K562 (cell line): ENCODE results near the gene TSEN34. TPM values are rescaled to one million over a fixed set of nuclear protein-coding genes. Genes with fewer than 3 reads are reported as not detected.

Source experiments
- BCOR ChIP-seq: fragments of 450-650 bp; IDR thresholded peaks from 2 replicates; pipeline ENCODE4 v1.6.1; 2016
- DEAF1 ChIP-seq: fragments of 450-650 bp; formaldehyde crosslinking; IDR thresholded peaks from 2 replicates; pipeline ENCODE4 v1.4.0; 2020; ENCODE audit warnings: mild to moderate bottlenecking, moderate library complexity
- ELF1 ChIP-seq: fragments of 200-800 bp; sonication (Bioruptor generic); IDR thresholded peaks from 2 replicates; pipeline ENCODE4 v1.6.1; 2016; ENCODE audit warnings: missing genetic modification characterization, missing compliant biosample characterization
- FOXK2 ChIP-seq, 2 experiments: fragments of 450-650 bp; IDR thresholded peaks in 1 of 2; conservative IDR thresholded peaks in 1 of 2; 2 replicates each; pipeline ENCODE4 v1.6.1; 2016; ENCODE audit warnings: low read depth in 2 of 2, mild to moderate bottlenecking in 1 of 2
- GATA2 ChIP-seq: sonication (generic); formaldehyde crosslinking; IDR thresholded peaks from 2 replicates; pipeline ENCODE4 v1.4.0; 2020; ENCODE audit warnings: mild to moderate bottlenecking, missing genetic modification reagents
- MTA3 ChIP-seq: fragments of 450-650 bp; formaldehyde crosslinking; IDR thresholded peaks from 2 replicates; pipeline ENCODE4 v1.6.1; 2017; ENCODE audit warnings: mild to moderate bottlenecking, borderline replicate concordance
- NFIC ChIP-seq: fragments of 450-650 bp; IDR thresholded peaks from 2 replicates; pipeline ENCODE4 v1.6.1; 2017; ENCODE audit warnings: mild to moderate bottlenecking, inconsistent platforms
- RAD51 ChIP-seq: fragments of 450-650 bp; IDR thresholded peaks from 2 replicates; pipeline ENCODE4 v1.7.1; 2016; ENCODE audit warnings: low read depth, mild to moderate bottlenecking, borderline replicate concordance
- RHOXF2B ChIP-seq: fragments of 250-450 bp; sonication (Bioruptor Pico); conservative IDR thresholded peaks from 2 replicates; pipeline ENCODE4 v1.5.1; 2021
- SMAD1 ChIP-seq: fragments of 150-350 bp; IDR thresholded peaks from 2 replicates; pipeline ENCODE4 v1.6.1; 2014; ENCODE audit warnings: low read length, low read depth; ENCODE audit not compliant: partially characterized antibody
- SP1 ChIP-seq: sonication (generic); formaldehyde crosslinking; IDR thresholded peaks from 2 replicates; pipeline ENCODE4 v1.8.1; 2022; ENCODE audit warnings: mild to moderate bottlenecking, missing genetic modification reagents
- SP2 ChIP-seq: IDR thresholded peaks from 2 replicates; pipeline ENCODE4 v1.6.1; 2011; ENCODE audit warnings: mild to moderate bottlenecking, low read depth, low read length, moderate library complexity; ENCODE audit not compliant: poor library complexity, severe bottlenecking; ENCODE audit errors: extremely low read depth
- SUPT5H ChIP-seq: fragments of 450-650 bp; IDR thresholded peaks from 2 replicates; pipeline ENCODE4 v1.6.1; 2016
- TAF1 ChIP-seq: IDR thresholded peaks from 2 replicates; pipeline ENCODE4 v1.6.1; 2011; ENCODE audit warnings: mild to moderate bottlenecking, low read length, moderate library complexity; ENCODE audit not compliant: insufficient read depth, control insufficient read depth, severe bottlenecking; ENCODE audit errors: extremely low read depth
- TAF7 ChIP-seq: fragments of 450-650 bp; IDR thresholded peaks from 2 replicates; pipeline ENCODE4 v1.6.1; 2016; ENCODE audit warnings: missing genetic modification characterization, missing compliant biosample characterization
- USF1 ChIP-seq: sonication (generic); formaldehyde crosslinking; IDR thresholded peaks from 2 replicates; pipeline ENCODE4 v1.9.0; 2022; ENCODE audit warnings: mild to moderate bottlenecking, missing genetic modification reagents
- ZNF253 ChIP-seq: fragments of 250-450 bp; sonication (Bioruptor Pico); conservative IDR thresholded peaks from 2 replicates; pipeline ENCODE4 v1.6.1; 2021; ENCODE audit warnings: mild to moderate bottlenecking
- ZNF407 ChIP-seq: fragments of 450-650 bp; IDR thresholded peaks from 2 replicates; pipeline ENCODE4 v1.6.1; 2016; ENCODE audit warnings: low read depth
- polyA plus RNA-seq, 8 experiments: library from polyadenylated mRNA; depleted of rRNA in 4 of 8; stranded (reverse) in 5 of 8; unstranded in 3 of 8; fragments of >200 nt; fragmentation: Nextera tagmentation in 2 of 8; fragmentation: Illumina TruSeq in 1 of 8; extraction: Ambion mirVana in 2 of 8; extraction: Trizol in 1 of 8; gene quantifications; 2 replicates each; pipeline versions ENCODE4 v1.2.1 to v1.2.3, GENCODE V29; 2011 to 2014; ENCODE audit warnings: inconsistent platforms in 1 of 8, missing spikeins in 1 of 8
- total RNA-seq, 7 experiments: library from RNA; depleted of rRNA in 6 of 7; stranded (reverse); fragments of >200 nt in 6 of 7; fragmentation: Illumina TruSeq in 2 of 7; extraction: Trizol in 2 of 7; gene quantifications; 2 replicates each; pipeline versions ENCODE4 v1.2.1 to v1.2.3, GENCODE V29; 2011 to 2021; ENCODE audit warnings: low replicate concordance in 1 of 7

TSEN34 gene
- total and polyA plus RNA-seq, 9 of the 15 experiments (the other 6 are each of a cell fraction or from before 2014, with no cell fraction given) = 3.1 to 57.6 (median 29.5) TPM

GRCh38 chr19:54189735-54190502, 1.2 kb upstream of the TSEN34 start (continued):
- TF ChIP-seq DEAF1 (CRISPR knock-in tag) = peak; percentile 98
- TF ChIP-seq ZNF253 (CRISPR knock-in tag) = no peak
- peak; percentile 19; the same call in 1 of the 2 replicates for TF ChIP-seq USF1 (CRISPR knock-in tag)
- TF ChIP-seq TAF7 = no peak
- no peak for TF ChIP-seq ZNF407
- no peak for TF ChIP-seq RAD51
- no peak for TF ChIP-seq SP2
- TF ChIP-seq BCOR = no peak
- peak; percentile 13 for TF ChIP-seq SMAD1
- peak; percentile 20 for TF ChIP-seq TAF1
- TF ChIP-seq GATA2 = no peak
- peak; percentile 78; the same call in 1 of the 2 replicates for TF ChIP-seq MTA3
- TF ChIP-seq RHOXF2B (CRISPR knock-in tag) = no peak
- TF ChIP-seq ELF1 (tag) = 0 out of 2 replicates have a peak, but pooled peaks have one; percentile 1
- TF ChIP-seq SUPT5H = peak; percentile 96
- peak; percentile 73 to 83; a peak in 3 of 4 replicates for TF ChIP-seq FOXK2 (conservative IDR thresholded peaks at IDR 0.05 in 1 of 2, IDR thresholded peaks at IDR 0.05 in 1 of 2; ENCODE audit: low read depth in 2 of 2)
- TF ChIP-seq SP1 (CRISPR knock-in tag) = peak; percentile 88; the same call in 1 of the 2 replicates
- TF ChIP-seq NFIC = 0 out of 2 replicates have a peak, but pooled peaks have one; percentile 9
